GM19463 (cell line): ENCODE measurements around the gene ZNF592.

Source experiments
- ATAC-seq: cut with Tn5 transposase; IDR thresholded peaks from one replicate; pipeline ENCODE4 v1.9.1; 2021; ENCODE audit warnings: mild to moderate bottlenecking, moderate library complexity; ENCODE audit not compliant: unreplicated experiment

ZNF592 gene

DNA sequence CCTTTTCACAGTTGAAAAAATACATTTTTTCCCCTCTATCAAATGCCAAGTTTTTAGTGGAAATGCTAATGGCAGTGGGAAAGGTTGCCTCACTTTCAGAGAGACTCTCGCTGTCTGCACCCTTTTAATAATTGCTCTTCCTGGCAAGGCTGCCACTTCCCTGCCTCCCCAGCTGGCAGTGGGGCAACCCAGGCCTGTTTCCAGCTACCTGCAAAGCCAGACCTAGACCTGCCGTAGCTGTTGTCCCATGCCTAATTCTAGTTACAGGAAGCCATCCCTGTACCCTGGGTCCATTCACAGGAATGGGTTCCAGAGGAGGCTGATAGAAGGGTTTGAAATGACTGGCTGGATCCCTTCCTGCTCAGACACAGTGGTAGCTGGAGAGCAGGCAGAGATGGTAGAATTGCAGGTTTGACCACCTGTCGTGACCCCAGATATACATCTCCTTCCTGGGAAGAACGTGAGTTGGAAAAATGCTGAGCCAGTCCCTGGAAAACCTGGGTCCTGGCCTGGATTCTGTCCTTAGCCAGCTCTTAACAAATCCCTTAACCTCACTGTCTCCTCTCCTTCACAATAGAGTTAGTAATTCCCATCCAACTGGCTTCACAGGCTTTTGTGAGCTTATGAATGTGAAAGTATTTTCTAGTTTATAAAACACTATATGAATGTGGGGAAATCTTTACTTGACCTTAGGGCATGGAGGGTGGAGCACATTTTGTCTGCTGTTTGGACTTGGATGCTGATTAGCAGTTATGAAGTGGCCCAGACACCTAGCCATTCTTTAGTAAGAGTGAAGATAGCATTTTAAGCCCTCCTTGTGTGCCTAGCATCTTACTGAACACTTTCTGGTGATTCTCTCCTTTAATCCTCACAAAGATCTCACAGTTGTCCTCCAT lies 55.9 kb downstream of the ZNF592 start:
- ATAC-seq, result no peak

DNA sequence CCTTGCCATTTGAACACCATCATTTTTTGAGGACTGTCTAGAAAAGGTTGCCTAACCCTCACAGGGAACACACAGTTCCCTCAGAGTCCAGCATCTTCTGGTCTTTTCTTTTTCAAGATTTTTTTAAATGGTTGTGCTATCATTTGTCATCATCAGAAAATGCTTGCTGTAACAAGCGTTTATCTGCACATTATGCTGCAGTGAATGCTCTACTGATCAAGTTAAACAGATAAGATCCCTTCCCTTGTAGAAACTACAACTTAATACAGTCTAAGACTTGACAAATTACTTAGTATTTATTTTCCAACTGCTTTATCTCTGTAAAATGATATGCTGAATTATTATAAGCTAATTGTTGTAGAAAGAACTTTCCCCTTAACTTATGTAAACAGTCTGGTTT lies 56.8 kb downstream of the ZNF592 start:
- ATAC-seq, result no peak

DNA sequence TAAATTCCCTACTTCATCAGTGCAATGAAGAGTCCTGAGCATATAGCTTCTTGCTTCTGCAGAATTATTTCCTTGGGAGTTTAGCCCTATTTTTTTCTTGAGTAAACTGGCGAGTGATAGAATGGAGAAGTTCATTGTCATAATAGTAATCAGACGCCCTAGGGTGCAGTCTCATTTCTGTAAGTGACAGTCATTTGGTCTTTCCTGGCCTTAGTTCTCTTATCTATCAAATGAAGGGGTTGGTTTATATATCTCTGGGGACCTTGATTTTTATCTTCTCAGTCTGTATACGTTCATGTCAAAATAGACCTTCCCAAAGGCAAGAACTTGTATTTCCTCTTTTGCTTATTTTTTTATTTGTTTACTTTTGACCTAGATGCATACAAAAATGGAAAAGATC lies 58.8 kb downstream of the ZNF592 start:
- no peak for ATAC-seq

DNA sequence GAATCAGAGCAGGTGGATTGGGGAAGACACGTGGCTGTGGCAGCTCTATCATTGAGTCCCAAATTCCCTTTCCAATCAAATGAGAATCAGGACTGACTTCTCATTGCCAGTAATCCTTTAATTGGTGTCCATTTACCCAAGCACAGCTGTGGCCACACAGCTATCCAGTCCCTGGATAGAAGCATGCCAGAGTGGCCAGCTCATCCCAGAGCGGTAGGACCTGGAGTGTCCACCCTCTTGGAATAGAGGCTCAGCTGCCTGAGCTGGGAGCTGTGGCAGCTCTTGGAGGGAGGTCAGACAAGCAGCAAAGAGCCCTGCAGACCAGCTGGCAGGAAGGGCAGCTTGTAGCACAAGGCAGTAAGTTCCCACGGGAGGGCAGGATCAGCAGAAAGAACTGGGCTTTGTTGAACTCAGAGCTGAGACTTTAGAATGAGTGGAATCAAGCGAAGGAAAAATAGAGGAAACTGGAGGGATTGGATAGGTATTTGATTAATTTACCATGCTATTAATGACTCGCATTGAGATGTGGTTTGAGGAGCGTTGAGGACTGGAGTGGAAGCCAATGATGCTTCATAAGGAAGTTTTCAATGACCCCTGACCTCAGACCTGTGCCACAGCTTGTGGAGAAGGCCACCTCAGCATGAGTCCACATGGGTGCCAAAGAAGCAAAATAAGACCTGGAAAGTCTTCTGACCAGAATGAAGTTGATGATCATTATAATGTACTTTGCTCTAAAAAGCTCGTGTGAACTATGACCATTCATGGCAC lies 61.9 kb downstream of the ZNF592 start:
- no peak for ATAC-seq

DNA sequence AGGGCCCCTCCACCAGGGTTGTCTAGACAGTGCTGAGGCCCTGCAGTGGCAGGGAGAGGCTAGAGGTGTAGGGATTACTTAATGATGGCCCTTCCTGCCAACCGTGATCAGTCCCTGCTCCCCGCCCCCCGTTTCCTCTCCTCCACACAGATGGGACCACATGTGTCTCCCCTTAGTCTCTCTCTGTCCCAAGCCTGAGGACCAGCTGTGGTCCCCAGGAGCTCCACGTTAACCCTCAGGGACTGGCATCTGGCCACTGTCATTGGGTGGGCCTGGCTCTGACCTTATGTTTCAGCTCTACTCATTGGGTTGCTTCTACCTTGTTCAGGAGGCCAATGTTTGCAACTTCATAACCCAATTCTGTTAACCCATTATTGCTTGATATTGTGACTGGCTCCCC lies 62.8 kb downstream of the ZNF592 start:
- ATAC-seq, result no peak

DNA sequence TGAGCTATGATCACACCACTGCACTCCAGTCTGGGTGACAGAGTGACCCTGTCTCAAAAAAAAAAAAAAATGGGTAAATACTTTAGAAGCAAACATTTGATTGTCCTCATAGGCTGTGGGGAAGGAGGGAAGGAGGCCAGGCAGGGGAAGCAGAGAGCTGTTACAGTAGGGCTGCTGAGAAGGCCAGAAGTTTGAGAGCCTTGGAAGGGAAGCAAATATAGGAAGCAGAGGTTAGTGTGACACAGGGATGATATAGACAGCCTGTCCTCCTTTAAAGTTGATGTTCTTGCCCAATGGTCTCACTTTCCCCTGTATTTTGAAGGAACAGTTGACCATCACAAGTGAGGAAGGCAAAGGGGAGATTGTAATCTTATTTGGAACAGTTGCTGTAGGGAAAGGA lies 63.4 kb downstream of the ZNF592 start:
- no peak for ATAC-seq

DNA sequence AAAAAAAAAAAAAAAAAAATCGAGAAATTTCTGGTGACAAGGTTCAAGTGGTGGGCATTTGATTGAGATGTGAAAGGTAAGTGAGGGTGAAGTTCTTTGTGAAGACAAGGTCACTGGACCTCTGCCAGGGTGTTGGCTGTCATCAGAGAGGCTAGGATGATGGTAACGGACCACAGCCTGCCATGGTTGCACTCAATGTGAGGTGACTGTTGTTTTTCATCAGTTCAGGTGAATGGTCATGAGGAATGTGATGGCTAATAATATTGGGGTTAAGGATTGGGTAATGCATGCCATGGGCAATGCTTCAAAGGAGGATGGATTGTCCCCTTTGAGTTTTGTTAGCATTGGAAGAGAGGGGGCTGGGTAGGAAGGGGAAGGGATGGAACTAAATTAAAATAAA lies 64.5 kb downstream of the ZNF592 start:
- ATAC-seq, result no peak

DNA sequence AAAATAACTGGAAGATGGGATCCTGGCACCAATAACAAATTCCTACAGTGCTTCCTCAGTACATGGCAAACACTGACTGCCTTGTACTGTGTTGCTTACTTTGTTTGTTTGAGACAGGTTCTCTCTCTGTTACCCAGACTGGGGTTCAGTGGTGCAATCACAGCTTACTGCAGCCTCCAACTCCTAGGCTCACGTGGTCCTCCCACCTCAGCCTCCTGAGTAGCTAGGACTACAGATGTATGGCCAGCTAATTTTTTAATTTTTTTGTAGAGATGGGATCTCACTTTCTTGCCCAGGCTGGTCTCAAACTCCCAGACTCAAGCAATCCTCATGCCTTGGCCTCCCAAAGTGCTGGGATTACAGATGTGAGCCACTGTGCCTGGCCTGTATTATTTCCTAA lies 65.0 kb downstream of the ZNF592 start:
- no peak for ATAC-seq

DNA sequence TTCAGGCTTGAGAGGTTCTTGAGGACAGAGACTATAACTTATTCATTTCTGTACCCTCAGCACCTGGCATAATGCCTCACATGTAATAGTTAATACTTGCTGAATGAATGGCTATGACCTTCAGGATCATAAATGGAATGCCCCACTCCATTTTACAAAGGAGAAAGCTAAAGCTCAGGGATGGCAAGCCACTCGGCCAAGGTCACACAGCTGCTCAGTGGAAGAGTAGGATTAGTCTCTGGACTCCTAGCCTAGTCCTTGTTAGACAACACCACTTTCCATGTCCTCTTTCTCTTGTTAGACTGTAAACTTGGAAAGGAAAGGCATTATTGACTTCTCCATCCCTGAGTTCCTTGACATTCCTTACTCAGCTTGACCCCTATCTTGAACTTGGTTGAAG lies 65.5 kb downstream of the ZNF592 start:
- ATAC-seq, result no peak

DNA sequence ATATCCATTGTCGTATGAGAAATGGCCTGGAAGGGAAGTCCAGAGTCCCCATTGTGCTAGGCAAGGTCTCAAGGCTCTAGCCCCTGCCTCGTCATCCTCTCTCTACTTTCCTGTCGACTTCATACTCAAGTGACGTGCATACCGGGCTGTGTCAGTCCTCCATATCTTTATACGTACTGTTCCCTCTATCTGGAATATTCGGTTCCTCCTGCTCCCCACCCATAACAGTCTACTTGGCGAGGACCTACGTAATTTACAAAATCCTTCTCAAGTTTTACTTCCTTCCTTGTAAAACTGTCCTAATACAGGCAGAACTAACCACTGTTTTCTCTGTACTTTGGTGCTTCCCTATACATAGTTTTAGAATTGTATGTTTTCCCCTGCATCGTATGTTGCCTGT lies 66.5 kb downstream of the ZNF592 start:
- no peak for ATAC-seq

DNA sequence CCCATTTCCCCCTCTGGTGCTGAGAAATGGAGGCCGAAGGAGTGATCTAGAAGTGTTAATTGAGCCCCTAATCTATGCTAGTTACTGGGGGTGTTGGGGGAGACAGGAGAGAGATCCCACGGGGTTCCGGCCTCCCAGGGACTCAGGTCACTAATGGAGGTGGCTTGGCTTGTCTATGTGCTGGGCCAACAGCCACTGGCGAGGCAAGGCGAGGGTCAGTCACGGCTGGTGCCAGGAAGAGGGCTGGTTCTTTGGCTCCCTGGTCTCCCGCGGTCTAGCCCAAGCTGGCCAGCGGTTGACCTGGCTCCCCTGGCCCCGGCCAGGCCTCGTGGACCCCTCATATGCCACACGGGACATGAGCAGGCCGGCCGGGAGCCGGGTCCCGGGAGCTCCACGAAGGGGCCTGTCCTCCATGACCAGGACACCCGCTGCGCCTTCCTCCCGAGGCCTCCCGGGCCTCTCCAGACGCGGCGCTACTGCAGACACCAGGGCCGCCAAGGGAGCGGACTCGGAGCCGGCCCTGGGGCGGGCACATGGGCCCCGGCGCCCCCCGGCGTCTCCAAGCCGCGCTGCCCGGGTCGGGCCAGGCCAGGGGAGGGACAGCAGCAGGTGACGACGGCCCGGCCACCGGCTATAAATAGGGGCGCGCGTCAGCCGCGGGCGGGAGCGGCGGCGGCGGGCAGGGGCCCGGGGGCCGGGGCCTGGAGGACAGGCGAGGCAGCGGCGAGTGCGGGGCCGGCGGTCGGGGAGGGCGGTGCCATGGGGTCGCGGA lies 68.5 kb downstream of the ZNF592 start, which contains the start of gene ALPK3:
ALPK3 (plus strand) TSS at position 663 of the 772 bp plus-strand sequence; CDS start at position 760, 97 bp downstream.
- no peak for ATAC-seq

DNA sequence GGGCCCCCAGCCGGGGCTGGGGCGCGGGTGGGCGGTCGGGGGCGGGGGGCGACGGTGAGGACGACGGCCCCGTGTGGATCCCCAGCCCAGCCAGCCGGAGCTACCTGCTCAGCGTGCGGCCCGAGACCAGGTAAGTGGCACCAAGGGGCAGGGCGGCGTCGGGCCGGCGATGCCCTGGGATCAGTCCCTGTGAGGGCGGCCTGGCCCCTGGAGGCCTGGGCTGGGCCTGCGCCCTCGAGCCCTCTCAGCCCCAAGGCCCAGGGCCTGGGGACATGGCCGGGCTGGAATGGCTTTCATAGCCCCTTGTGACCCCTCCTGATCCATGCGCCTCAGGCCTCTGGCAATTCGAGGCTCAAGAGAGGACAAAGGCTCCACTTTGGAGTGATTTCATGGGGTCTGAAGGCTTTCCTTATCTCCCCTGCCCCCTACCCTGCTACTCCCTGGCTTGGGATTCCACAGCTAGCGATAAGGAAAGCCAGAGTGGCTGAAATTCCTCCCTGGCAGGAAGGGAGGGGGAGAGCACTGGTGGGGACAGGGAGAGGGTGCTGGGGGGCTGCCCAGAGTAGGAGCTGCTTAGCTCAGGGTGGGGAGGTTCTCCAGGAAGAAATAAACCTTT lies 69.2 kb downstream of the ZNF592 start:
- ATAC-seq, result no peak

DNA sequence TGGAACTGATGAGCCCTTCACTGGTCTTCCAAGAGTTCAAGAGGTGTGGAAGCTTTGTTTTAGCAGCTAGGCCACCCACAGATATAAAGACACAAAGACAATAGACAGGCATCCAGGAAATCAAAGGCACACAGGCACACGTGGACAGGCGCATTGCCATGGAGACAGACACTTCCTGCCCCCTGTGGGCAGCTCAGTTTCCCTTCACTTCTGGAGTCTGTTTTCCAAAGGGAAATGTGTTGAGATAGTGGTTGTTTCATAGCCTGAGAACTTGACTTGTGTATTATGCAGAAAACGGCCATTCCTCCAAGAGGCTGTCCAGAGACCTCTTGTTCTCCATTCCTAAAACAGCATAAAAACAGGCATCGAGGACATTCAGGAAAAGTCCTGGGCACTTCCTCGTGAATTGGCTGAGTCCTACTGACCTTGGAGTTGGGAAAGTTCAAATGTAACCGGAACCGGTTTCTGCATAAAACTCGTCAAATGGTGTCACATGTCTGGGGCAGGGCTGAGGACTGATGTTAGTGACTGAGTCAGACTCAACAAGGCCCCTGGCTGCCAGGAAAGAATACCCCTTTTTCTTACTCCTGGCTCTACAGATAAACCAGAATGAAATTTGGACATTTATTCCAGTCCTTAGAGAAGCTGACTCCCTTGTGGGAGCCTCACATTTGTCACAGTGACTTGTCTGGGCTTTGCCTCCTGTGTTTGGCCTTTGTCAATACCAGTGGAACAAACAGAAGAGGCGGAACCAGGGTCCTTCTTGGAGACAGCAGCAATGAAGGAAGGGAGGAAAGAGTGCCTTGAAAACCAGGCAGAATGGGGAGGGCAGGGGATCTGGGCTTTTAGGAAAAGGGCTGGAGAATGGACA lies 70.1 kb downstream of the ZNF592 start:
- no peak for ATAC-seq

DNA sequence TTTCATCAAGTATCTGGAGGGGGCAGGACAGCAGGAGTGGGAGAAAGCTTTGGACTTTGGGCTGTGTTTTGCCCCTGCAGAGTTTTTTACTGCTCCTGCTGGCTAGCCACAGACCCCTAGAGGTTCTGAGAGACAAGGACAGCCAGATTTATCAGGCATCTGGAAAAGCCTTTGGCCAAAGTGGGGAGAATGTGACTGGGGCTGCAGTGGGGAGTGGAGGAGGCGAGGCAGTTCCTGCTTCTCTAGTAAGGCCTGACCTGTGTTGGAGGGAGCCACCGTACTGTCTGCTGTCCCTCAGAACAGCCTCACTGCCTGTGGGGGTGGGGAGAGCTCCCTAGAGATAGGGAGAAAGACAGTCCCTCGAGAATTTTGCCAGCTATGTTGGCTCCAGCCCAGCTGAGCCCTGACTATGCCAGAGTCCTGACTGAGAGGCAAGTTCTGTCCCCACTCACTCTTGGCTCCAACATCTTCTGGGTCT lies 70.9 kb downstream of the ZNF592 start:
- no peak for ATAC-seq

DNA sequence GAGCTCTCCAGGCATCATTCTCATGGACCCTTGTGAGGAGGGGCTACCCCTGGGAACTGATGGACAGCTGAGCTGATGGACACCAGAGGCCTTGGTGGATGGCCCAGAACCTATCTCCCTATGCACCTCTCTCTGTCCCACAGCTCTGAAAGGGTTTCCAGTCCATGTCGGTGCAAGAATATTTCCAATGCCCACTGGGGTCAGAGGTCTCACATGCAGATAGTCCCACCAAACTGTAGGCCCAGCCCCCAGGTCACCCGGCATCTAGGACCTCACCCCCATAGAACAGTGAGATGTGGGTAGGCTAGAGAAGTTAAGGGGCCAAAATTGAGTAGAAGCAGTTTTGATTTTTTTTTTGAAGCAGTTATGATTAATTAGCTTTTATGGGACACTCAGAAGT lies 71.4 kb downstream of the ZNF592 start:
- no peak for ATAC-seq

DNA sequence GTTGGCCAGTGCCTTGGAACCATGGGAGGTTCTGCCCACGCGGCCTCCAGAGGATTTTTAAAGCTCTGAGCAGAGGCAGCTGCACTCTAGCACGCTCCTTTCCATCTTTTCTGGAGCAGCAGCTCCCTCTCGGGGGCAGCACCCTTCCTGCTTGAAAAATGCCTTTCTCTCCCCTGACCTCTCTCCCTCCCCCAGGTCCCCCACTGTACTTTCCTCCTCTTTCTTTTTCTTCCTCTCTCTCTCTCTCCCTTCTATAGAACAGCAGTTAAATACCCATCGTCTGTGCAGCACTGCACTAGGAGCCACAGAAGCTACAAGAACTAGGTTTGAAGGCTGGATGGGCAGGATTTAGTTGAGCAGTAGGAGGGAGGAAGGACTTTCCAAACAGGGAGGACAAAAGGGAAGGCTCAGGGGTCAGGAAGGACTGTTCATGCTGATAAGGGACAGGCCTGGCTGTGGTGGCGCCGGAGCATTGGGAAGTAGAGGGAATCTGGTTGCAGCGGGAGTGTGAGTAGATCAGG lies 73.2 kb downstream of the ZNF592 start:
- ATAC-seq, result no peak

DNA sequence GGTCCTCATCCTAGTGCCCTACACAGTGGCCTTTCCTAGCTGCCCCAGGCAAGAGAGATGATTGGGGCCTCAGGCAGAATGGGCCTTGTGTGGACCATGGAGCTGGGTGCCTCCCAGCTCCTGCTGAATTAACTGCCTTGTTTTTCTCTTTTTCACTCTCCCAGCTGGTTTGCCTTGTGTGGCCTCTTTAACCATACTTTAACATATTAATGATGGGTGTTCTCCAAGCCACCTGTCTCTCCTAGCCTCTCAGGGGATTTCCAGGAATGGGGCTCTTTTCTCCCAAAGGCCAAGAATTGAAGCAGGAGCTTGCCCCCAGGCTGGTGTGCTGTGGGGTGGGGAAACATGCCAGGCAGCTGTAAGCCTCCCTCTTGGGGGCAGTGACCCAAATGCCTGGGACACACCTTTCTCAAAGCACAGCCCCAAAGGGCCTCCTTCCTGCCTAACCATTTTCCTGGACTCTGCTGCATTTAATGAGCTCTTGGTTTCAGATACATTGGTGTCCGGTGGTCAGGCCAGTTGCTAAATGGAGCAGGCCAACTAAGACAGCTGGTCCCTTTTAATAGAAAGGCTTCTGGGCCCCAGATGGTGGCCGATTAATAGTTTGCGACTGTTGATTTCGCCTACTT lies 74.4 kb downstream of the ZNF592 start:
- no peak for ATAC-seq

DNA sequence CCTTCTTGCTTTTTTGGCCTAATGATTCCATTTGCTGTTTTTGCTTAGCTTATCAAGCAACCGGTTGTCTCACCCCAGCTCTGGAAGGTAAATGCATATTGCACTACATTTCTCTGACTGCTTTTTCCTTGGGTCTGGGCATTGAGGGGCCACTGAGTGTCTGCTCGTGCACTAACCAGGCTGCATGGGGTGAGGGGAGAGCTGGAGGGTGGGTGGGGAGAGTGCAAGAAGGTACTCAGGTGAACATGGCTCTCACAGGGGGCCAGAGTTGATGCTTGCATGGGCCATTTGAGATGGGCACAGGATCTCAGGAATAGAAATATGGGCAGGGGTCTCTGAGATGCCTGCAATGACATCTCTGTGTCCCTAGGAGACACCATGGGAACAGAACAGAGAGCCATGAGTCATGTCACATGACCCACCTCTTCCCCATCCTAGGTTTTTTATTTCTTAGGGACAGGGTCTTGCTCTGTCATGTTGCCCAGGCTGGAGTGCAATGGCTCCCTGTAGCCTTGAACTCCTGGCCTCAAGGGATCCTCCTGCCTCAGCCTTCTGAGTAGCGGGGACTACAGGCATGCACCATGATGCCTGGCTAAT lies 75.0 kb downstream of the ZNF592 start:
- no peak for ATAC-seq
